SK-N-SH (cell line): ENCODE results near the gene NOL4L.

Experiments used
- CTCF ChIP-seq: fragments of 200-600 bp; sonication (generic); IDR thresholded peaks from 2 replicates; pipeline ENCODE4 v1.6.1; 2017; ENCODE audit warnings: antibody characterized with exemption, mild to moderate bottlenecking, moderate library complexity
- FOXJ3 ChIP-seq: sonication (generic); formaldehyde crosslinking; IDR thresholded peaks from 2 replicates; pipeline ENCODE4 v1.5.1; 2020; ENCODE audit warnings: mild to moderate bottlenecking, missing genetic modification reagents
- MAX ChIP-seq: IDR thresholded peaks from 2 replicates; pipeline ENCODE4 v1.4.0; 2012; ENCODE audit warnings: low read depth
- NFIC ChIP-seq: IDR thresholded peaks from 2 replicates; pipeline ENCODE4 v1.4.0; 2012; ENCODE audit warnings: borderline replicate concordance
- RCOR1 ChIP-seq: fragments of 150-350 bp; IDR thresholded peaks from 2 replicates; pipeline ENCODE4 v1.6.1; 2017; ENCODE audit warnings: antibody characterized with exemption, low read length
- YY1 ChIP-seq: IDR thresholded peaks from 2 replicates; pipeline ENCODE4 v1.4.0; 2012; ENCODE audit warnings: low read depth, mild to moderate bottlenecking

GRCh38 chr20:32624687-32625345 lies 39.7 kb upstream of the NOL4L start:
- TF ChIP-seq RCOR1: no peak
- TF ChIP-seq MAX: no peak
- TF ChIP-seq CTCF: no peak
- TF ChIP-seq FOXJ3 (CRISPR knock-in tag): no peak
- TF ChIP-seq NFIC: no peak
- TF ChIP-seq YY1: no peak
